K562 (cell line): ENCODE measurements around the gene TIMM44. TPM values are rescaled to one million over a fixed set of nuclear protein-coding genes. Genes with fewer than 3 reads are reported as not detected.
A peak's percentile ranks its signal among the peaks of the same experiment; 100 is the strongest.

ENCODE experiments used
- DPF2 ChIP-seq: fragments of 450-650 bp; IDR thresholded peaks from 2 replicates; pipeline ENCODE4 v1.6.1; 2016
- E2F3 ChIP-seq: fragments of 250-450 bp; sonication (Bioruptor Pico); IDR thresholded peaks from 2 replicates; pipeline ENCODE4 v1.4.0; 2020; ENCODE audit warnings: mild to moderate bottlenecking
- ESRRA ChIP-seq: fragments of 450-650 bp; IDR thresholded peaks from 2 replicates; pipeline ENCODE4 v1.6.1; 2014; ENCODE audit warnings: low read depth, mild to moderate bottlenecking, moderate library complexity, borderline replicate concordance
- FOXA1 ChIP-seq: fragments of 450-650 bp; IDR thresholded peaks from 2 replicates; pipeline ENCODE4 v1.6.1; 2016; ENCODE audit warnings: mild to moderate bottlenecking, borderline replicate concordance
- FOXO4 ChIP-seq: fragments of 450-650 bp; formaldehyde crosslinking; IDR thresholded peaks from 2 replicates; pipeline ENCODE4 v1.4.0; 2020; ENCODE audit warnings: mild to moderate bottlenecking, moderate library complexity
- IFI16 ChIP-seq: fragments of 250-450 bp; sonication (Bioruptor Pico); IDR thresholded peaks from 2 replicates; pipeline ENCODE4 v2.1.2; 2022; ENCODE audit warnings: mild to moderate bottlenecking, inconsistent platforms
- IRF1 ChIP-seq: sonication (generic); formaldehyde crosslinking; IDR thresholded peaks from 2 replicates; pipeline ENCODE4 v1.8.0; 2022; ENCODE audit warnings: missing genetic modification reagents, mild to moderate bottlenecking, borderline replicate concordance
- IRF2 ChIP-seq: sonication (generic); formaldehyde crosslinking; IDR thresholded peaks from 2 replicates; pipeline ENCODE4 v1.8.1; 2022; ENCODE audit warnings: mild to moderate bottlenecking, missing genetic modification reagents
- KDM4B ChIP-seq, 2 experiments: fragments of 450-650 bp in 1 of 2; sonication (generic) in 1 of 2; IDR thresholded peaks; 2 replicates each; pipeline ENCODE4 v1.6.1; 2016 to 2017; ENCODE audit warnings: borderline replicate concordance in 2 of 2, antibody characterized with exemption in 1 of 2, low read depth in 1 of 2, mild to moderate bottlenecking in 1 of 2
- MAFF ChIP-seq: IDR thresholded peaks from 2 replicates; pipeline ENCODE4 v1.6.1; 2012; ENCODE audit warnings: low read length, improper control_type of control experiment
- NELFE ChIP-seq: IDR thresholded peaks from 2 replicates; pipeline ENCODE4 v1.6.1; 2011; ENCODE audit warnings: mild to moderate bottlenecking; ENCODE audit not compliant: insufficient read depth, insufficient read length
- NR4A1 ChIP-seq, 2 experiments: fragments of 250-450 bp in 1 of 2; fragments of 450-650 bp in 1 of 2; sonication (Bioruptor Pico) in 1 of 2; IDR thresholded peaks; 2 replicates each; pipeline versions ENCODE4 v1.4.0 to v1.6.1; 2016 to 2020; ENCODE audit warnings: mild to moderate bottlenecking in 2 of 2, missing compliant biosample characterization in 1 of 2, missing genetic modification characterization in 1 of 2, moderate library complexity in 1 of 2
- PRMT5 ChIP-seq: sonication (generic); formaldehyde crosslinking; IDR thresholded peaks from 2 replicates; pipeline ENCODE4 v1.5.0; 2020; ENCODE audit warnings: missing genetic modification reagents
- PTRF ChIP-seq: fragments of 450-650 bp; IDR thresholded peaks from 2 replicates; pipeline ENCODE4 v1.6.1; 2016; ENCODE audit warnings: mild to moderate bottlenecking, missing genetic modification characterization, missing compliant biosample characterization
- RNF219 ChIP-seq: fragments of 250-450 bp; sonication (Bioruptor Pico); IDR thresholded peaks from 2 replicates; pipeline ENCODE4 v1.5.0; 2022; ENCODE audit warnings: mild to moderate bottlenecking
- RUNX1 ChIP-seq: sonication (generic); IDR thresholded peaks from 2 replicates; pipeline ENCODE4 v1.6.1; 2016; ENCODE audit warnings: antibody characterized with exemption, low read depth
- SLC30A9 ChIP-seq: fragments of 250-450 bp; sonication (Bioruptor Pico); IDR thresholded peaks from 2 replicates; pipeline ENCODE4 v1.8.0; 2022; ENCODE audit warnings: mild to moderate bottlenecking, moderate library complexity
- SMAD2 ChIP-seq: fragments of 150-350 bp; IDR thresholded peaks from 2 replicates; pipeline ENCODE4 v1.6.1; 2014; ENCODE audit warnings: low read depth, mild to moderate bottlenecking, low read length
- SMARCB1 ChIP-seq: IDR thresholded peaks from 2 replicates; pipeline ENCODE4 v1.6.1; 2011; ENCODE audit warnings: improper control_type of control experiment, low read depth; ENCODE audit not compliant: insufficient read length
- SUPT5H ChIP-seq: fragments of 450-650 bp; IDR thresholded peaks from 2 replicates; pipeline ENCODE4 v1.6.1; 2016
- TOE1 ChIP-seq, 2 experiments: fragments of 450-650 bp in 1 of 2; sonication (generic) in 1 of 2; formaldehyde crosslinking in 1 of 2; IDR thresholded peaks; 2 replicates each; pipeline versions ENCODE4 v1.7.1 to v1.8.0; 2016 to 2022; ENCODE audit warnings: borderline replicate concordance in 2 of 2, mild to moderate bottlenecking in 2 of 2, antibody characterized with exemption in 1 of 2, inconsistent platforms in 1 of 2, low read depth in 1 of 2, missing genetic modification reagents in 1 of 2, moderate library complexity in 1 of 2
- ZNF217 ChIP-seq: sonication (generic); formaldehyde crosslinking; IDR thresholded peaks from 2 replicates; pipeline ENCODE4 v1.8.0; 2022; ENCODE audit warnings: mild to moderate bottlenecking, missing genetic modification reagents
- ZNF589 ChIP-seq: fragments of 200-800 bp; sonication (Bioruptor generic); IDR thresholded peaks from 2 replicates; pipeline ENCODE4 v1.6.1; 2016; ENCODE audit warnings: low read depth, missing genetic modification characterization, missing compliant biosample characterization
- ZNF699 ChIP-seq: fragments of 250-450 bp; sonication (Bioruptor Pico); IDR thresholded peaks from 2 replicates; pipeline ENCODE4 v1.8.0; 2021; ENCODE audit warnings: mild to moderate bottlenecking, moderate library complexity; ENCODE audit not compliant: insufficient replicate concordance
- polyA plus RNA-seq, 8 experiments: library from polyadenylated mRNA; depleted of rRNA in 4 of 8; stranded (reverse) in 5 of 8; unstranded in 3 of 8; fragments of >200 nt; fragmentation: Nextera tagmentation in 2 of 8; fragmentation: Illumina TruSeq in 1 of 8; extraction: Ambion mirVana in 2 of 8; extraction: Trizol in 1 of 8; gene quantifications; 2 replicates each; pipeline versions ENCODE4 v1.2.1 to v1.2.3, GENCODE V29; 2011 to 2014; ENCODE audit warnings: inconsistent platforms in 1 of 8, missing spikeins in 1 of 8
- total RNA-seq, 7 experiments: library from RNA; depleted of rRNA in 6 of 7; stranded (reverse); fragments of >200 nt in 6 of 7; fragmentation: Illumina TruSeq in 2 of 7; extraction: Trizol in 2 of 7; gene quantifications; 2 replicates each; pipeline versions ENCODE4 v1.2.1 to v1.2.3, GENCODE V29; 2011 to 2021; ENCODE audit warnings: low replicate concordance in 1 of 7

Gene TIMM44
- total and polyA plus RNA-seq, 9 of the 15 experiments (the other 6 are each of a cell fraction or from before 2014, with no cell fraction given): 10.3 to 231 (median 89.3) TPM

- no peak for TF ChIP-seq FOXA1
- TF ChIP-seq TOE1 (IDR thresholded peaks at IDR 0.05; ENCODE audit: borderline replicate concordance): no peak
- TF ChIP-seq TOE1 (CRISPR knock-in tag; IDR thresholded peaks at IDR 0.05; ENCODE audit: borderline replicate concordance, low read depth): no peak
- no peak; the same call in 1 of the 2 replicates for TF ChIP-seq ESRRA
- TF ChIP-seq DPF2: no peak
- no peak for TF ChIP-seq SLC30A9 (CRISPR knock-in tag)
- TF ChIP-seq ZNF699 (CRISPR knock-in tag): no peak
- no peak for TF ChIP-seq PRMT5 (CRISPR knock-in tag)
- no peak for TF ChIP-seq ZNF217 (CRISPR knock-in tag)
- TF ChIP-seq E2F3 (CRISPR knock-in tag): no peak
- no peak for TF ChIP-seq IFI16 (CRISPR knock-in tag)
- no peak for TF ChIP-seq IRF1 (CRISPR knock-in tag)
- no peak for TF ChIP-seq MAFF
- TF ChIP-seq RUNX1: no peak
- no peak for TF ChIP-seq NR4A1 (CRISPR knock-in tag; IDR thresholded peaks at IDR 0.05)
- TF ChIP-seq NR4A1 (tag; IDR thresholded peaks at IDR 0.05): no peak
- no peak for TF ChIP-seq IRF2 (CRISPR knock-in tag)
- no peak for TF ChIP-seq FOXO4
- no peak for TF ChIP-seq NELFE
- 0 out of 2 replicates have a peak, but pooled peaks have one; percentile 38 for TF ChIP-seq SUPT5H
- TF ChIP-seq PTRF: no peak
- no peak for TF ChIP-seq ZNF589 (CRISPR knock-in tag)
- TF ChIP-seq SMAD2: no peak
- no peak for TF ChIP-seq SMARCB1
- no peak for TF ChIP-seq KDM4B (IDR thresholded peaks at IDR 0.05; ENCODE audit: borderline replicate concordance in 2 of 2, low read depth in 1 of 2)
- TF ChIP-seq RNF219 (CRISPR knock-in tag): no peak
Observed at GRCh38 chr19:7904074-7905020, 39.1 kb downstream of the TIMM44 start (continued).
